Large intestine (tissue), 3 donors: ENCODE results near the gene PKDREJ. TPM values are rescaled to one million over a fixed set of nuclear protein-coding genes. Genes with fewer than 3 reads are reported as not detected.
"Not testable (repeated sequence)": the region's sequence is repeated elsewhere in the genome, so short reads cannot be mapped to it uniquely, and the experiment has no call there.

ENCODE experiments used
- DNase-seq, 2 donors: peaks; one replicate each; pipeline versions ENCODE4 v3.0.0 to v3.0.0-alpha.2; 2013
- H3K27ac ChIP-seq: one replicate; pipeline ENCODE4 v1.5.1; 2013; ENCODE audit warnings: low read length
- H3K27me3 ChIP-seq: 2 replicates; pipeline ENCODE4 v1.6.1; 2013; ENCODE audit warnings: low read length; ENCODE audit not compliant: control insufficient read depth, insufficient read depth
- H3K36me3 ChIP-seq: 2 replicates; pipeline ENCODE4 v1.6.1; 2013; ENCODE audit warnings: low read length; ENCODE audit not compliant: control insufficient read depth, insufficient read depth
- H3K4me1 ChIP-seq: one replicate; pipeline ENCODE4 v1.6.1; 2013; ENCODE audit warnings: low read length; ENCODE audit not compliant: control insufficient read depth, insufficient read depth
- H3K4me3 ChIP-seq: one replicate; pipeline ENCODE4 v1.5.1; 2013; ENCODE audit warnings: low read length
- H3K9me3 ChIP-seq: one replicate; pipeline ENCODE4 v1.6.1; 2013; ENCODE audit warnings: mild to moderate bottlenecking, low read depth, low read length, moderate library complexity; ENCODE audit not compliant: control insufficient read depth
- WGBS: methylation state at CpG from one replicate; pipeline ENCODE4 v1.1.5; 2013; ENCODE audit warnings: low lambda C conversion rate; ENCODE audit not compliant: insufficient coverage; 5-methylcytosine and 5-hydroxymethylcytosine counted together
- polyA plus RNA-seq: library from polyadenylated mRNA; unstranded; fragments of 120-200 nt; gene quantifications from one replicate; pipeline ENCODE4 v1.2.1, GENCODE V29; 2013

PKDREJ gene
- polyA plus RNA-seq, 1 donor: 0.69 TPM

DNA sequence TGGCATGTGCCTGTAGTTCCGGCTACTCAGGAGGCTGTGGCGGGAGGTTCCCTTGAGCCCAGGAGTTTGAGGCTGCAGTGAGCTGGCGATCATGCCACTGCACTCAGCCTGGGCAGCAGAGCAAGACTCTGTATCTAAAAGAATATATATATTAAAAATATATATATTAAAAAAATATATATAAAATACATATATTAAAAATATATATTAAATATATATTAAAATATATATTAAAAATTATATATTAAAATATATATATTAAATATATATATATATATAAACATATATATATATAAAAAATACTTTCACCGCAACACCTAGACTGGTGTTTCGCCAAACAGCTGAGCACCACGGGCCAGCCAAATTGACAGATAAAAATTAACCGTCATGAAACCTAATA lies 13.4 kb upstream of the PKDREJ start:
- WGBS: no CpG with 5 or more reads among the region's 7 CpGs
- H3K36me3 ChIP-seq: peaks cover 95% of the 10 kb centered on the region

DNA sequence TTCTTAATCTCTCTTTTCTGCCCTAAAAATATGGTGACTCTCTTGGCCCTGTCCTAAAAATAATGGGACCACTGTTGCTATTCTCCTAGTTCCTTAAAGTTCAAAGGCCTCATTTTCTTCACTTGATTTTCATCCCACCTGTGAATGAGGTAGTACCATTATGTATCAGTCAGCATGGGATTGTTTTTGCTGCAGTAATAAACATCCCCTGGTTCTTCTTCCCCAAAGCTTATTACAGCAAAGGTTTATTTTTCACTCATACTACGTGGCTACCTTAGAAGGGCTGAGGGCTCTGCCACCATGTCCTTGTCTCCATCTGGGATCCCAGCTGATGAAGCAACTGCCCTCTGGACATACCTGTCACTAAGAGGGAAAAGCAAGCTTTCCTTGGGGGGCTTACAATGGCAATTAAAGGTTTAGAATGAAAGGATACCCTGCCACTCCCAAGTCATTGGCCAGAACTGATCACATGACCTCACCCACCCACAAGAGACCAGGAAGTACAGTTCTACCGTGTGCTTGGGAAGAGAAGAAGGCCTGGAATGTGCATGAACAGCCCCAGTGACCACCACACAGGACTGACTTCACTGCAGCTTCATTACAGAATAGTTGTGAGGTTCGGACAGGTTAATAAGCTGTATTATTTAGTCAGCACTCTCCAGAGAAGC lies 12.4 kb upstream of the PKDREJ start:
- no peak overlapping the region for H3K27ac ChIP-seq
- H3K4me1 ChIP-seq: no peaks in the 10 kb centered on the region
- H3K27me3 ChIP-seq: no peaks in the 10 kb centered on the region
- H3K9me3 ChIP-seq: no peaks in the 10 kb centered on the region
- H3K36me3 ChIP-seq: peaks cover 85% of the 10 kb centered on the region
- 100% methylated on average over 1 of the region's 3 CpGs for WGBS
- H3K4me3 ChIP-seq: no peak overlapping the region
- no peak for DNase-seq

More for the DNA sequence above, 13.4 kb upstream of the PKDREJ start:
- Histone ChIP-seq H3K4me1 (no peaks in the 10 kb centered on the region), H3K27me3 (no peaks in the 10 kb centered on the region), H3K4me3 (no peak overlapping the region), H3K27ac (no peak overlapping the region), H3K9me3 (no peaks in the 10 kb centered on the region)
- DNase-seq: no peak

DNA sequence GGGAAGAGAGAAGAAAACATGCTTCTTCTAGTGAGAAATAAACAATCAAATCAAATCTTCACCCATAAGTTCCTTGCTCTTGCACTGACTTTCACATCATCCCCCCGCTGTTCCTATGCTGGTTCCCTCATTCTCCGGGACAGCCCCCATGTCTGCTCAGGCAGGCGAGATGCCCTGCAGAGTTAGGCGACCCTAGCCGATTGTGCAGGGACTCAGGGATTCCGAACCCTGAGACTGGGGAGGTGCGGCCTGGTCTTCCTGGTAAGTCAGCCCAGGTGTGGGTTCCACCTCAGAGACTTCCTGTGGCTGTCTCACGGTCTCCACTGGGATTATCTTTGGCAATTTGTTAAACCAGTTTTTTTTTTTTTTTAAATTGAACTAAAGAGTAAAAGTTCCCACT lies 11.2 kb upstream of the PKDREJ start:
- Histone ChIP-seq H3K27ac (no peak overlapping the region), H3K36me3 (peaks cover 82% of the 10 kb centered on the region), H3K4me3 (no peak overlapping the region), H3K9me3 (no peaks in the 10 kb centered on the region), H3K27me3 (no peaks in the 10 kb centered on the region), H3K4me1 (no peaks in the 10 kb centered on the region)
- DNase-seq: no peak
- no CpG with 5 or more reads among the region's 8 CpGs for WGBS

- WGBS: no CpG with 5 or more reads among the region's 12 CpGs
- H3K4me1 ChIP-seq: no peaks in the 10 kb centered on the region
- H3K27me3 ChIP-seq: no peaks in the 10 kb centered on the region
- no peak for DNase-seq
- no peak overlapping the region for H3K27ac ChIP-seq
- H3K4me3 ChIP-seq: no peak overlapping the region
- no peaks in the 10 kb centered on the region for H3K9me3 ChIP-seq
- peaks cover 75% of the 10 kb centered on the region for H3K36me3 ChIP-seq
Observed at GRCh38 chr22:46273432-46274148, 10.4 kb upstream of the PKDREJ start.

- DNase-seq: no peak
- WGBS: no CpG with 5 or more reads among the region's 12 CpGs
- Histone ChIP-seq H3K27me3 (no peaks in the 10 kb centered on the region), H3K4me3 (no peak overlapping the region), H3K27ac (no peak overlapping the region), H3K9me3 (no peaks in the 10 kb centered on the region), H3K4me1 (no peaks in the 10 kb centered on the region), H3K36me3 (peaks cover 68% of the 10 kb centered on the region)
Observed at GRCh38 chr22:46272762-46273431, 9.8 kb upstream of the PKDREJ start.

DNA sequence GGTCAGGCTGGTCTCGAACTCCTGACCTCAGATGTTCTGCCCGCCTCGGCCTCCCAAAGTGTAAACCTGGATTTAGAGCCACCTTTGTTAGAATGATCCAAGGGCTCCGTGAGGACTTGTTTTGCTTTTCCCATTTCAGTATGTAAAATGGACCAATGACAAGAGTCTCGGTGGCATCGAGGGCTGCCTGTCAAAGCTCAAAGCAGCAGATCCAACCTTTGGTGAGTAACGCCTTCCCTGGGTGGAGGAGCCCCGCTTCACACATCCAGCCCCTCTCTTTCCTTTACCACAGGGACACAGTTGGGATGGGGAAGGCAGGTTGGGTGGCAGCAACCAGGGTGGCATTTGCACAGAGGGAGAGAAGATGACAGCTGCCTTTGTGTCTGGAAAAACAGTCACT lies 9.1 kb upstream of the PKDREJ start:
- no CpG with 5 or more reads among the region's 8 CpGs for WGBS
- Histone ChIP-seq H3K27ac (no peak overlapping the region), H3K9me3 (no peaks in the 10 kb centered on the region), H3K4me1 (peaks cover 3% of the 10 kb centered on the region), H3K4me3 (no peak overlapping the region), H3K36me3 (peaks cover 63% of the 10 kb centered on the region), H3K27me3 (no peaks in the 10 kb centered on the region)
- DNase-seq: no peak

DNA sequence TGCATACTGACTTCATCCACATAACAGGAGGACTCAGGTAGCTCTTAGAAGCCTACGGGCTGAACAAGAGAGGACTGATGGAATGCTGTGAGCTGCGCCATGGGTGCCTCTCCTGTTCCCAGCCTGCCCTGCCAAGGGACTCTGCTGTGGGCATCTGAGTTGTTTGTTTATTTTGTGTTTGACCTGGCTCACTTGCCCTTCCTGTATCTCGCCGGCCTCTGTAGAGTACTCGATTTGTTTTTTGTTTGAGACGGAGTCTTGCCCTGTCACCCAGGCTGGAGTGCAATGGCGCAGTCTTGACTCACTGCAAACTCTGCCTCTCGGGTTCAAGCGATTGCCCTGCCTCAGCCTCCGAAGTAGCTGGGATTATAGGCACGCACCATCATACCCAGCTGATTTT lies 6.4 kb upstream of the PKDREJ start:
- H3K36me3 ChIP-seq: peaks cover 38% of the 10 kb centered on the region
- H3K27me3 ChIP-seq: no peaks in the 10 kb centered on the region
- peak overlapping the region; percentile 28 for H3K27ac ChIP-seq
- H3K4me3 ChIP-seq: peak overlapping the region; percentile 82
- H3K9me3 ChIP-seq: peaks cover 4% of the 10 kb centered on the region
- DNase-seq: no peak
- H3K4me1 ChIP-seq: peaks cover 15% of the 10 kb centered on the region
- no CpG with 5 or more reads among the region's 11 CpGs for WGBS

- Histone ChIP-seq H3K27ac (peak within 1 kb of the TSS; percentile 90), H3K27me3 (peaks cover 4% of the 10 kb centered on the region), H3K9me3 (peaks cover 11% of the 10 kb centered on the region), H3K4me1 (peaks cover 27% of the 10 kb centered on the region), H3K4me3 (peak within 1 kb of the TSS; percentile 82), H3K36me3 (peaks cover 19% of the 10 kb centered on the region)
- WGBS: no CpG with 5 or more reads among the region's 74 CpGs
- DNase-seq: peak; percentile 79 to 90
Observed at GRCh38 chr22:46267431-46268279, 4.5 kb upstream of the PKDREJ start, which contains the start of gene TTC38. Gene TTC38, plus strand, starts transcription at chr22:46268008. Its CDS starts 32 bp downstream, at chr22:46268040.

DNA sequence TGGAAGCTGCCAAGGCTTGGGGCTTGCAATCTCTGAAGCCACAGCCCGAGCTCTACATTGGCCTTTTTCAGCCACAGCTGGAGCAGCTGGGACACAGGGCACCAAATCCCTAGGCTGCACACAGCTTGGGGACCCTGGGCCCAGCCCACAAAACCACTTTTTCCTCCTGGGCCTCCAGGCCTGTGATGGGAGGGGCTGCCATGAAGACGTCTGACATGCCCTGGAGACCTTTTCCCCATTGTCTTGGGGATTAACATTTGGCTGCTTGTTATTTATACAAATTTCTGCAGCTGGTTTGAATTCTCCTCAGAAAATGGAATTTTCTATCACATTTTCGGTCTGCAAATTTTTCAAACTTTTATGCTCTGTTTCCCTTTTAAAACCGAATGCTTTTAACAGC lies 2.5 kb upstream of the PKDREJ start:
- not testable (repeated sequence) for H3K36me3 ChIP-seq, H3K4me3 ChIP-seq, DNase-seq, H3K27ac ChIP-seq
- Histone ChIP-seq H3K4me1 (peaks cover 27% of the 10 kb centered on the region), H3K9me3 (peaks cover 19% of the 10 kb centered on the region), H3K27me3 (peaks cover 15% of the 10 kb centered on the region)
- 92% methylated on average over 2 of the region's 4 CpGs for WGBS

GRCh38 chr22:46264520-46264919 lies 1.4 kb upstream of the PKDREJ start:
- no CpG with 5 or more reads among the region's 6 CpGs for WGBS
- Histone ChIP-seq H3K9me3 (peaks cover 19% of the 10 kb centered on the region), H3K27ac (peak overlapping the region; percentile 74), H3K27me3 (peaks cover 15% of the 10 kb centered on the region), H3K4me1 (peaks cover 27% of the 10 kb centered on the region)
- not testable (repeated sequence) for H3K4me3 ChIP-seq, H3K36me3 ChIP-seq
- peak; percentile 79 to 93 for DNase-seq
